Fibroblast of skin of abdomen (primary cell): Measurements from ENCODE around the gene LPA.
A peak's percentile ranks its signal among the peaks of the same experiment; 100 is the strongest.
"Not testable (repeated sequence)": the region's sequence is repeated elsewhere in the genome, so short reads cannot be mapped to it uniquely, and the experiment has no call there.

Experiments
- DNase-seq: peaks from one replicate; pipeline ENCODE4 v3.0.0-alpha.2; 2013

LPA gene

GRCh38 chr6:160661216-160661615 lies 2.9 kb downstream of the LPA start:
- DNase-seq: no peak

GRCh38 chr6:160659562-160659961 lies 4.5 kb downstream of the LPA start:
- DNase-seq: no peak

GRCh38 chr6:160634706-160635105 lies 29.4 kb downstream of the LPA start:
- peak; percentile 18 for DNase-seq

- no peak for DNase-seq
Measured at GRCh38 chr6:160595838-160596832, 67.9 kb downstream of the LPA start.

- DNase-seq: not testable (repeated sequence)
Measured at GRCh38 chr6:160595297-160595696, 68.8 kb downstream of the LPA start.

GRCh38 chr6:160586374-160586773 lies 77.7 kb downstream of the LPA start:
- DNase-seq: no peak

- DNase-seq: no peak
Measured at GRCh38 chr6:160583794-160584193, 80.3 kb downstream of the LPA start.

- no peak for DNase-seq
Measured at GRCh38 chr6:160581406-160581805, 82.7 kb downstream of the LPA start.

GRCh38 chr6:160578515-160578914 lies 85.6 kb downstream of the LPA start:
- DNase-seq: not testable (repeated sequence)

GRCh38 chr6:160573943-160574342 lies 90.1 kb downstream of the LPA start:
- DNase-seq: no peak

- not testable (repeated sequence) for DNase-seq
Measured at GRCh38 chr6:160571201-160571600, 92.9 kb downstream of the LPA start.

GRCh38 chr6:160544802-160545201 lies 119.3 kb downstream of the LPA start:
- DNase-seq: no peak

- no peak for DNase-seq
Measured at GRCh38 chr6:160535270-160535669, 128.8 kb downstream of the LPA start.

GRCh38 chr6:160534050-160534696 lies 129.9 kb downstream of the LPA start:
- DNase-seq: peak; percentile 44

- no peak for DNase-seq
Measured at GRCh38 chr6:160532315-160532714, 131.8 kb downstream of the LPA start.

GRCh38 chr6:160531826-160532225 lies 132.2 kb downstream of the LPA start:
- DNase-seq: no peak

GRCh38 chr6:160529524-160529923 lies 134.6 kb downstream of the LPA start:
- DNase-seq: not testable (repeated sequence)

- no peak for DNase-seq
Measured at GRCh38 chr6:160523223-160523622, 140.9 kb downstream of the LPA start.

- peak; percentile 68 for DNase-seq
Measured at GRCh38 chr6:160520043-160520904, 143.8 kb downstream of the LPA start.

- no peak for DNase-seq
Measured at GRCh38 chr6:160519603-160520042, 144.5 kb downstream of the LPA start.

- DNase-seq: no peak
Measured at GRCh38 chr6:160519133-160519532, 144.9 kb downstream of the LPA start.

GRCh38 chr6:160513836-160514235 lies 150.2 kb downstream of the LPA start:
- DNase-seq: no peak
